Measurements from ENCODE around the gene TBL1X. TPM values are rescaled to one million over a fixed set of nuclear protein-coding genes. Genes with fewer than 3 reads are reported as not detected.

Gene TBL1X
- total and polyA plus RNA-seq, 2 of the 8 experiments (the other 6 are each of a cell fraction or from before 2014, with no cell fraction given) = 13.3 to 25.6 TPM

GRCh38 chrX:9520217-9520590 lies 55.3 kb downstream of the TBL1X start (continued):
- TF ChIP-seq CHD7 (IDR thresholded peaks at IDR 0.05; ENCODE audit: insufficient replicate concordance, low read length) (no peak), TAF7 (optimal IDR thresholded peaks at IDR 0.05; ENCODE audit: borderline replicate concordance, low read depth, low read length) (no peak), SP1 (IDR thresholded peaks at IDR 0.05; ENCODE audit: low read depth, low read length) (no peak), YY1 (IDR thresholded peaks at IDR 0.05; ENCODE audit: low read depth, low read length) (no peak), GABPA (IDR thresholded peaks at IDR 0.05; ENCODE audit: borderline replicate concordance, insufficient read depth, low read length) (no peak)

All from H1 (cell line).